Measurements from ENCODE around the gene MLIP.

DNA sequence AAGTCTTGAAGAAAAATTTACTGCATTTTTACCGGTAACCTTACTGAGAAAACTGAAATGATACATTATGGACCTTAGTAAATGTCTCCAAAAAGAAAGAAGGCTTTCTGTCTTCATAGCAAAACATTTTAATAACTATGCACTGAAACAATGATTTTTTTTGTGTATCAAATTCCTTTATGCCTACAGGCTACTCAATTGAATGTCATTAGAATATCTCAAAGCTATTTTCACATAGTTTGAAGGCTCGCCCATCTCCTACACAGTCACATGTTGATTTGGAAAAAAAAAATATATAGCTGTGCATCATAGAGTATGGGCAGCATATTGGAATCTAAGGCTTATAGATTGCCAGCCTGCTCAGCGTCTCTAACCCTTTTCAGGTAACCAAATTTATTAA is 12.0 kb upstream of the MLIP start:
- TF ChIP-seq TEAD4 (IDR thresholded peaks at IDR 0.05; ENCODE audit: low read depth, low read length) (no peak), ZNF274 (IDR thresholded peaks at IDR 0.05; ENCODE audit: borderline replicate concordance, extremely low read depth, low read length) (no peak), POLR2AphosphoS5 (IDR thresholded peaks at IDR 0.05; ENCODE audit: low read depth, low read length) (no peak), HDAC6 (IDR thresholded peaks at IDR 0.05; ENCODE audit: low read depth, low read length) (no peak), SUZ12 (IDR thresholded peaks at IDR 0.05; ENCODE audit: low read length) (no peak), POLR2A (IDR thresholded peaks at IDR 0.05; ENCODE audit: control extremely low read depth in 1 of 2, low read depth in 2 of 2, low read length in 2 of 2) (no peak), JUN (IDR thresholded peaks at IDR 0.05; ENCODE audit: low read depth, low read length) (no peak), SIN3A (conservative IDR thresholded peaks at IDR 0.05 in 1 of 2, IDR thresholded peaks at IDR 0.05 in 1 of 2; ENCODE audit: low read depth in 1 of 2, low read length in 2 of 2) (no peak), CHD2 (IDR thresholded peaks at IDR 0.05; ENCODE audit: low read length) (no peak)
- TF ChIP-seq, protein P1, sequence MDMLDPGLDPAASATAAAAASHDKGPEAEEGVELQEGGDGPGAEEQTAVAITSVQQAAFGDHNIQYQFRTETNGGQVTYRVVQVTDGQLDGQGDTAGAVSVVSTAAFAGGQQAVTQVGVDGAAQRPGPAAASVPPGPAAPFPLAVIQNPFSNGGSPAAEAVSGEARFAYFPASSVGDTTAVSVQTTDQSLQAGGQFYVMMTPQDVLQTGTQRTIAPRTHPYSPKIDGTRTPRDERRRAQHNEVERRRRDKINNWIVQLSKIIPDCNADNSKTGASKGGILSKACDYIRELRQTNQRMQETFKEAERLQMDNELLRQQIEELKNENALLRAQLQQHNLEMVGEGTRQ (IDR thresholded peaks at IDR 0.05; ENCODE audit: low read length), result no peak
- TF ChIP-seq, protein P2, sequence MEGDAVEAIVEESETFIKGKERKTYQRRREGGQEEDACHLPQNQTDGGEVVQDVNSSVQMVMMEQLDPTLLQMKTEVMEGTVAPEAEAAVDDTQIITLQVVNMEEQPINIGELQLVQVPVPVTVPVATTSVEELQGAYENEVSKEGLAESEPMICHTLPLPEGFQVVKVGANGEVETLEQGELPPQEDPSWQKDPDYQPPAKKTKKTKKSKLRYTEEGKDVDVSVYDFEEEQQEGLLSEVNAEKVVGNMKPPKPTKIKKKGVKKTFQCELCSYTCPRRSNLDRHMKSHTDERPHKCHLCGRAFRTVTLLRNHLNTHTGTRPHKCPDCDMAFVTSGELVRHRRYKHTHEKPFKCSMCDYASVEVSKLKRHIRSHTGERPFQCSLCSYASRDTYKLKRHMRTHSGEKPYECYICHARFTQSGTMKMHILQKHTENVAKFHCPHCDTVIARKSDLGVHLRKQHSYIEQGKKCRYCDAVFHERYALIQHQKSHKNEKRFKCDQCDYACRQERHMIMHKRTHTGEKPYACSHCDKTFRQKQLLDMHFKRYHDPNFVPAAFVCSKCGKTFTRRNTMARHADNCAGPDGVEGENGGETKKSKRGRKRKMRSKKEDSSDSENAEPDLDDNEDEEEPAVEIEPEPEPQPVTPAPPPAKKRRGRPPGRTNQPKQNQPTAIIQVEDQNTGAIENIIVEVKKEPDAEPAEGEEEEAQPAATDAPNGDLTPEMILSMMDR (IDR thresholded peaks at IDR 0.05; ENCODE audit: control extremely low read depth in 1 of 3, insufficient read depth in 1 of 3, low read depth in 1 of 3, low read length in 3 of 3), result no peak
